Measurements from ENCODE around the gene FCRL1. TPM values are rescaled to one million over a fixed set of nuclear protein-coding genes. Genes with fewer than 3 reads are reported as not detected.

Gene FCRL1
- total RNA-seq, 1 donor = not detected

DNA sequence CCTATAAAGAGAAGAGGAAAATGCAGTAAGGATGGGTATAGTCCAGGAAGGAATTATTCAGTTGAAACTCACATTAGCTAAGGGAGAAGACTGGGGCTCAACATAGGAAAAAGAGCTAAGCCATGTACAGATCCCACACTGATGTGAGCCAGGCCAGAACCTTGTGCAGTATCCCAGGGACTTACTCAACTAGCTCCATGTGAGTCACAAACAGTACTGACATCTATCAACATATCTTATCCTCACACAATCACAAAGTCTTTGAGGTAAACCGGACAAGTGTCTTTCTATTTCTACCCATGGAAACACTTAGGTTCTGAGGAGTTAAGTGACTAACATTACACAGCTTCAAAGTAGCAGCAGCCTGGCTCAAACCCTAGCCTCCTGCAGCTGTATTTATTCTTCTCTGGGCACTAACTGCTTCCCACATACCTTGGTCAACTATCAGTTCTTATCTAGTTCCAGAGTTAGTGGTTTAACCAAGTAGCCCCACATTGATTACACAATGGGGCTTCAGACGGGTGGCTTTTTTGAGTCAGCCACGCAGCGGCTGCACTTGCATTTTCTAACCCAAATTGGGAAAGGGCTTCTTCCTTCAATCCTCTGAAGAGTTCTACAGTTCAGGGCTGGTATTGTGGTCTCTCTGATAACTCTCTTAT, 12.2 kb upstream of the FCRL1 start:
- no peaks in the 10 kb centered on the region for H3K9me3 ChIP-seq (ENCODE audit: low read depth, low read length)
- H3K79me2 ChIP-seq (ENCODE audit: insufficient read depth, low read length) = no peaks in the 10 kb centered on the region
- H2AFZ ChIP-seq (ENCODE audit: low read length) = no peak overlapping the region
- no peak overlapping the region for H3K4me2 ChIP-seq (ENCODE audit: insufficient read depth, low read length)
- no peak overlapping the region for H3K27ac ChIP-seq (ENCODE audit: low read depth, low read length)
- TF ChIP-seq, protein P1, sequence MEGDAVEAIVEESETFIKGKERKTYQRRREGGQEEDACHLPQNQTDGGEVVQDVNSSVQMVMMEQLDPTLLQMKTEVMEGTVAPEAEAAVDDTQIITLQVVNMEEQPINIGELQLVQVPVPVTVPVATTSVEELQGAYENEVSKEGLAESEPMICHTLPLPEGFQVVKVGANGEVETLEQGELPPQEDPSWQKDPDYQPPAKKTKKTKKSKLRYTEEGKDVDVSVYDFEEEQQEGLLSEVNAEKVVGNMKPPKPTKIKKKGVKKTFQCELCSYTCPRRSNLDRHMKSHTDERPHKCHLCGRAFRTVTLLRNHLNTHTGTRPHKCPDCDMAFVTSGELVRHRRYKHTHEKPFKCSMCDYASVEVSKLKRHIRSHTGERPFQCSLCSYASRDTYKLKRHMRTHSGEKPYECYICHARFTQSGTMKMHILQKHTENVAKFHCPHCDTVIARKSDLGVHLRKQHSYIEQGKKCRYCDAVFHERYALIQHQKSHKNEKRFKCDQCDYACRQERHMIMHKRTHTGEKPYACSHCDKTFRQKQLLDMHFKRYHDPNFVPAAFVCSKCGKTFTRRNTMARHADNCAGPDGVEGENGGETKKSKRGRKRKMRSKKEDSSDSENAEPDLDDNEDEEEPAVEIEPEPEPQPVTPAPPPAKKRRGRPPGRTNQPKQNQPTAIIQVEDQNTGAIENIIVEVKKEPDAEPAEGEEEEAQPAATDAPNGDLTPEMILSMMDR (IDR thresholded peaks at IDR 0.05; ENCODE audit: extremely low read depth, low read depth, low read length) = no peak
- DNase-seq (ENCODE audit: insufficient read length, low spot score, missing footprints) = no peak
- no peaks in the 10 kb centered on the region for H3K36me3 ChIP-seq (ENCODE audit: insufficient read depth, low read length)
- no peaks in the 10 kb centered on the region for H3K27me3 ChIP-seq (ENCODE audit: insufficient read depth, low read length)
- H3K4me1 ChIP-seq (ENCODE audit: insufficient read depth, low read length) = no peaks in the 10 kb centered on the region
- H4K20me1 ChIP-seq (ENCODE audit: insufficient read depth, low read length) = no peaks in the 10 kb centered on the region
- H3K4me3 ChIP-seq (ENCODE audit: insufficient read depth, low read length) = no peak overlapping the region

DNA sequence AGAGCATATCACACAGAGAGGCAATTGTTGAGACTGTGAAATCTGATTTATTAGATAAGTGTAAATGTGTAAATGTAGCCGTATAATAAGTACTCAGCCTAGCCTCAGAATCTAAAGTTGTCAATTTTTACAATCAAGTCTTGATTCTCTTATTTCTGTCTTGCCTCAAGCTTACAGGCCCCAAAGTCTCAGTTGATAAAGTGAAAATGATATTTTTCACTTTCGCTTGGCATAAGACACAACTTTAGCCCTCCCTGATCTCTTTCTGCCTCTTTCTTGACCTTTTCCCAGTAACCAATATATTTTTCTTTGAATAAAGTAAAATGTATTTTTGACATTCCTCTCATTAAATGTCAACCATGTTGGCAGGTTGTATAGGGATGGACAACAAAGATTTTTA, 11.0 kb upstream of the FCRL1 start:
- no peak overlapping the region for H2AFZ ChIP-seq (ENCODE audit: low read length)
- H3K27me3 ChIP-seq (ENCODE audit: insufficient read depth, low read length) = no peaks in the 10 kb centered on the region
- no peaks in the 10 kb centered on the region for H3K79me2 ChIP-seq (ENCODE audit: insufficient read depth, low read length)
- H3K9me3 ChIP-seq (ENCODE audit: low read depth, low read length) = no peaks in the 10 kb centered on the region
- TF ChIP-seq, protein P1 (IDR thresholded peaks at IDR 0.05; ENCODE audit: extremely low read depth, low read depth, low read length) = no peak
- H4K20me1 ChIP-seq (ENCODE audit: insufficient read depth, low read length) = no peaks in the 10 kb centered on the region
- DNase-seq (ENCODE audit: insufficient read length, low spot score, missing footprints) = no peak
- H3K27ac ChIP-seq (ENCODE audit: low read depth, low read length) = no peak overlapping the region
- H3K4me3 ChIP-seq (ENCODE audit: insufficient read depth, low read length) = no peak overlapping the region
- H3K4me2 ChIP-seq (ENCODE audit: insufficient read depth, low read length) = no peak overlapping the region
- no peaks in the 10 kb centered on the region for H3K36me3 ChIP-seq (ENCODE audit: insufficient read depth, low read length)
- no peaks in the 10 kb centered on the region for H3K4me1 ChIP-seq (ENCODE audit: insufficient read depth, low read length)

DNA sequence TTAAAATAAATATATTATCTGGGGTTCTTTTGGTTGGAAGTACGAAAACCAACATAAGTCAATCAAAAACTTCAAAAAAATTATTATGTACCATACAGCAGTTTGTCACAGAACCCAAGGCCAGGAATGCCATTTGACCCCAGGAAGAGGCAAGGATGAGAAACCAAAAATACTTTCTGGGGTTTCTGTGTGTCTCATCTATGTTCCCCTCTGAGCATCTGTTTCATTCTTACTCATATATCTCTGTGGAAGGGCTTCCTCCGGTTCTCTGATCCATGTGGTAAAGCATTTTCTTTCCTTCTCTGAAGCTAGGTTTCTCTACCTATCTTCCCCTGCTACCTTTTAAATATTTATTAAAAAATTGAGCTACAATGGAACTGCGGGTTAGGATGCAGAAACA, 9.8 kb upstream of the FCRL1 start:
- no peak overlapping the region for H3K27ac ChIP-seq (ENCODE audit: low read depth, low read length)
- H3K4me3 ChIP-seq (ENCODE audit: insufficient read depth, low read length) = no peak overlapping the region
- DNase-seq (ENCODE audit: insufficient read length, low spot score, missing footprints) = no peak
- no peaks in the 10 kb centered on the region for H3K27me3 ChIP-seq (ENCODE audit: insufficient read depth, low read length)
- TF ChIP-seq, protein P1 (IDR thresholded peaks at IDR 0.05; ENCODE audit: extremely low read depth, low read depth, low read length) = no peak
- H3K4me1 ChIP-seq (ENCODE audit: insufficient read depth, low read length) = no peaks in the 10 kb centered on the region
- H3K4me2 ChIP-seq (ENCODE audit: insufficient read depth, low read length) = no peak overlapping the region
- H3K79me2 ChIP-seq (ENCODE audit: insufficient read depth, low read length) = no peaks in the 10 kb centered on the region
- H4K20me1 ChIP-seq (ENCODE audit: insufficient read depth, low read length) = no peaks in the 10 kb centered on the region
- H3K36me3 ChIP-seq (ENCODE audit: insufficient read depth, low read length) = no peaks in the 10 kb centered on the region
- H2AFZ ChIP-seq (ENCODE audit: low read length) = no peak overlapping the region
- no peaks in the 10 kb centered on the region for H3K9me3 ChIP-seq (ENCODE audit: low read depth, low read length)

DNA sequence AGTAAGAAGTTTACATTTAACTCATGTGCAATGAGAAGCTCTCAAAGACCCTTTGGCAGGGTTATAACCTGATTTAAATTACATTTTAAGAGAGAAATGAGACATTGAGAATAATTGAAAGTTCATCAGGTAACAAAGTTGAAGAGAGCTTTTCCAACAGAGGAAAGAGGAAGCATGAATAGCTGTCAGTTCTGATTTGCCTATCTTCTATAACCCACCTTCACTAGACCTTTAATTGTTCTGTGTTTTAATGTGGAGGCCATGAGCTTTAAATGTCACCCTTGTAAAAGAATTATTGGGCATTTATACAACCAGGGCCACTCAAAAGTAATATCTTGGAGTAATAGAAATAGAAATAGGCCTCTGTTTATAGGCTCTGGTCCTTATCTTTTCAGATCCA, 9.3 kb upstream of the FCRL1 start:
- H3K27me3 ChIP-seq (ENCODE audit: insufficient read depth, low read length) = no peaks in the 10 kb centered on the region
- H3K79me2 ChIP-seq (ENCODE audit: insufficient read depth, low read length) = no peaks in the 10 kb centered on the region
- no peak overlapping the region for H3K4me3 ChIP-seq (ENCODE audit: insufficient read depth, low read length)
- TF ChIP-seq, protein P1 (IDR thresholded peaks at IDR 0.05; ENCODE audit: extremely low read depth, low read depth, low read length) = no peak
- no peak overlapping the region for H3K27ac ChIP-seq (ENCODE audit: low read depth, low read length)
- no peak overlapping the region for H2AFZ ChIP-seq (ENCODE audit: low read length)
- H3K4me1 ChIP-seq (ENCODE audit: insufficient read depth, low read length) = no peaks in the 10 kb centered on the region
- H3K9me3 ChIP-seq (ENCODE audit: low read depth, low read length) = no peaks in the 10 kb centered on the region
- no peak for DNase-seq (ENCODE audit: insufficient read length, low spot score, missing footprints)
- H3K4me2 ChIP-seq (ENCODE audit: insufficient read depth, low read length) = no peak overlapping the region
- no peaks in the 10 kb centered on the region for H4K20me1 ChIP-seq (ENCODE audit: insufficient read depth, low read length)
- H3K36me3 ChIP-seq (ENCODE audit: insufficient read depth, low read length) = no peaks in the 10 kb centered on the region
